Thyroid gland (tissue), 4 donors: ENCODE results near the gene YPEL3. TPM values are rescaled to one million over a fixed set of nuclear protein-coding genes. Genes with fewer than 3 reads are reported as not detected.
A peak's percentile ranks its signal among the peaks of the same experiment; 100 is the strongest.

Source experiments
- DNase-seq, 2 donors: peaks; one replicate each; pipeline ENCODE4 v3.0.0-alpha.2; 2019
- H3K27ac ChIP-seq, 3 donors: fragments of 200-600 bp; sonication (generic); 1 replicate in 2 of 3; 2 replicates in 1 of 3; pipeline ENCODE4 v1.5.1; 2016 to 2019; ENCODE audit warnings: mild to moderate bottlenecking in 1 of 3, moderate library complexity in 1 of 3
- H3K27me3 ChIP-seq: fragments of 200-600 bp; sonication (generic); one replicate; pipeline ENCODE4 v1.5.1; 2019
- H3K36me3 ChIP-seq, 2 donors: fragments of 200-600 bp; sonication (generic); one replicate each; pipeline ENCODE4 v1.5.1; 2016 to 2019
- H3K4me1 ChIP-seq, 2 donors: fragments of 200-600 bp; sonication (generic); one replicate each; pipeline ENCODE4 v1.5.1; 2017 to 2019
- H3K4me3 ChIP-seq, 3 donors: fragments of 200-600 bp; sonication (generic); replicated peaks in 1 of 3; 1 replicate in 2 of 3; 2 replicates in 1 of 3; pipeline ENCODE4 v1.5.1; 2016; ENCODE audit warnings: mild to moderate bottlenecking in 1 of 3
- H3K9me3 ChIP-seq: fragments of 200-600 bp; sonication (generic); one replicate; pipeline ENCODE4 v1.5.1; 2017
- POLR2A ChIP-seq, 2 donors: fragments of 450-650 bp; IDR thresholded peaks; one replicate each; pipeline ENCODE4 v1.6.1; 2017; ENCODE audit warnings: antibody characterized with exemption in 2 of 2, mild to moderate bottlenecking in 2 of 2, moderate library complexity in 1 of 2
- WGBS, 2 donors: methylation state at CpG; one replicate each; pipeline ENCODE4 v1.1.5; 2017; 5-methylcytosine and 5-hydroxymethylcytosine counted together
- intact Hi-C: fragments of 100-400 bp; cut with DNase I; formaldehyde crosslinking; loops from one replicate; pipeline ENCODE4 v1.15.1; 2023
- total RNA-seq, 4 donors: library from RNA; depleted of rRNA; stranded (reverse); fragments of >200 nt; gene quantifications; one replicate each; pipeline ENCODE4 v1.2.3, GENCODE V29; 2016
- TF ChIP-seq, protein P1 (sequence below), 6 experiments: fragments of 200-600 bp in 3 of 6; fragments of 450-650 bp in 3 of 6; sonication (generic) in 3 of 6; IDR thresholded peaks; one replicate each; pipeline ENCODE4 v1.5.1; 2016 to 2019; ENCODE audit warnings: antibody characterized with exemption in 6 of 6, mild to moderate bottlenecking in 2 of 6, inconsistent platforms in 1 of 6, moderate library complexity in 1 of 6

YPEL3 gene
- total RNA-seq, 4 donors from 2014 or later, result 32.4 to 372 (median 68.0) TPM

GRCh38 chr16:30113711-30114333, 17.8 kb upstream of the YPEL3 start:
- H3K4me3 ChIP-seq, result no peak overlapping the region
- H3K9me3 ChIP-seq, result no peaks in the 10 kb centered on the region
- intact Hi-C loops, result no loop called here
- no peaks in the 10 kb centered on the region for H3K27me3 ChIP-seq
- TF ChIP-seq, protein P1, sequence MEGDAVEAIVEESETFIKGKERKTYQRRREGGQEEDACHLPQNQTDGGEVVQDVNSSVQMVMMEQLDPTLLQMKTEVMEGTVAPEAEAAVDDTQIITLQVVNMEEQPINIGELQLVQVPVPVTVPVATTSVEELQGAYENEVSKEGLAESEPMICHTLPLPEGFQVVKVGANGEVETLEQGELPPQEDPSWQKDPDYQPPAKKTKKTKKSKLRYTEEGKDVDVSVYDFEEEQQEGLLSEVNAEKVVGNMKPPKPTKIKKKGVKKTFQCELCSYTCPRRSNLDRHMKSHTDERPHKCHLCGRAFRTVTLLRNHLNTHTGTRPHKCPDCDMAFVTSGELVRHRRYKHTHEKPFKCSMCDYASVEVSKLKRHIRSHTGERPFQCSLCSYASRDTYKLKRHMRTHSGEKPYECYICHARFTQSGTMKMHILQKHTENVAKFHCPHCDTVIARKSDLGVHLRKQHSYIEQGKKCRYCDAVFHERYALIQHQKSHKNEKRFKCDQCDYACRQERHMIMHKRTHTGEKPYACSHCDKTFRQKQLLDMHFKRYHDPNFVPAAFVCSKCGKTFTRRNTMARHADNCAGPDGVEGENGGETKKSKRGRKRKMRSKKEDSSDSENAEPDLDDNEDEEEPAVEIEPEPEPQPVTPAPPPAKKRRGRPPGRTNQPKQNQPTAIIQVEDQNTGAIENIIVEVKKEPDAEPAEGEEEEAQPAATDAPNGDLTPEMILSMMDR (IDR thresholded peaks at IDR 0.05), result no peak
- TF ChIP-seq POLR2A (IDR thresholded peaks at IDR 0.05), result no peak
- 90 to 92% methylated on average over 10 to 20 of the region's 20 CpGs for WGBS, 2 donors
- no peak overlapping the region for H3K27ac ChIP-seq
- peaks cover 36 to 39% of the 10 kb centered on the region in 2 donors for H3K36me3 ChIP-seq
- peaks cover 4 to 5% of the 10 kb centered on the region in 2 donors for H3K4me1 ChIP-seq
- no peak for DNase-seq

DNA sequence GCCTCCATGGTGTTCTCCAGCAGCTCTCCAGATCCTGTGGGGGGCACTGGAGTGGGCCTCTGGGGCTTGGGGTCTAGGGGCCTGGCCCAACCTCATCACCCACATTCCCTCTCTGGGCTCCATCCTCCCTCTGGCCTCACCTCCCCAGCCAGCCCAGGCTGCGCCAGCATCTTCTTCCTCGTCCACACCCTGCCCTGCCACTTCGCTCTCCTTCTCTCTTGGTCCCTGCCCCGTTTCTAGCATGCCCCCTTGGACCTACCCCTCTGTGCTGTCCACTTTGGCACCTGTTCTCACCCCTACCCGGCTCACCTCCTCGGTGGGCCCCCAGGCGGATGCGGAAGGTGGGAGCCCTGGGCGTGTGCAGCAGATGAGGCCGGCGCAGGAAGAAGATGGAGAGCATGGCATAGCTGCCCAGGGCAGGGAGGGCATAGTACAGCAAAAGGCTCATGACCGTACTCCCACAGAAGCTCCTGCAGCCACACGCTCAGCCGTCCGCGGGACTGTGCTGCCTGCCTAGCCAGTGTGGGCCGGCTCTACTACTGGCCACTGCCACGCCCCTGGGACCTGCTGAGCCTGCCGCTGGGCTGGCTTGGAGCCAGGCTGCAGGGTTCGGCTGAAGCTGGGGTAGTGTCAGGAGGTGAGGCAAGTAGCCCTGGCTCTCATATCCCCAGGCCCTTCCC, 17.2 kb upstream of the YPEL3 start, which contains the start of gene GDPD3:
GDPD3 (minus strand) TSS at position 507 of the 680 bp plus-strand sequence; CDS start at position 448, 59 bp downstream.
- H3K9me3 ChIP-seq, result no peaks in the 10 kb centered on the region
- no peak within 1 kb of the TSS for H3K27ac ChIP-seq
- peaks cover 34 to 35% of the 10 kb centered on the region in 2 donors for H3K36me3 ChIP-seq
- H3K4me1 ChIP-seq, result peaks cover 4 to 5% of the 10 kb centered on the region in 2 donors
- TF ChIP-seq POLR2A (IDR thresholded peaks at IDR 0.05), result no peak
- TF ChIP-seq, protein P1 (IDR thresholded peaks at IDR 0.05), result peak in 1 of 6 experiments; percentile 3
- peak in 1 of 2 donors; percentile 37 for DNase-seq
- no peak within 1 kb of the TSS for H3K4me3 ChIP-seq
- no peaks in the 10 kb centered on the region for H3K27me3 ChIP-seq
- 63 to 88% methylated on average over 11 to 20 of the region's 20 CpGs for WGBS, 2 donors
- intact Hi-C loops, result no loop called here

- DNase-seq, result peak; percentile 48 to 53
- Histone ChIP-seq H3K4me3 (no peak overlapping the region), H3K27me3 (no peaks in the 10 kb centered on the region), H3K4me1 (peaks cover 4 to 5% of the 10 kb centered on the region in 2 donors), H3K9me3 (no peaks in the 10 kb centered on the region), H3K36me3 (peaks cover 28 to 32% of the 10 kb centered on the region in 2 donors), H3K27ac (no peak overlapping the region)
- intact Hi-C loops, result no loop called here
- 85 to 91% methylated on average over 22 to 29 of the region's 29 CpGs for WGBS, 2 donors
- no peak for TF ChIP-seq POLR2A (IDR thresholded peaks at IDR 0.05)
- TF ChIP-seq, protein P1 (IDR thresholded peaks at IDR 0.05), result peak in 5 of 6 experiments; percentile 10 to 57 (median 48)
Measured at GRCh38 chr16:30112197-30113030, 16.4 kb upstream of the YPEL3 start.

- WGBS, 2 donors, result 69 to 70% methylated on average over 7 of the region's 7 CpGs
- H3K4me3 ChIP-seq, result no peak overlapping the region
- DNase-seq, result no peak
- no peak overlapping the region for H3K27ac ChIP-seq
- no peaks in the 10 kb centered on the region for H3K27me3 ChIP-seq
- no peaks in the 10 kb centered on the region for H3K9me3 ChIP-seq
- intact Hi-C loops, result no loop called here
- TF ChIP-seq POLR2A (IDR thresholded peaks at IDR 0.05), result no peak
- TF ChIP-seq, protein P1 (IDR thresholded peaks at IDR 0.05), result no peak
- peaks cover 13 to 18% of the 10 kb centered on the region in 2 donors for H3K36me3 ChIP-seq
- H3K4me1 ChIP-seq, result peaks cover 4 to 5% of the 10 kb centered on the region in 2 donors
Measured at GRCh38 chr16:30110661-30111060, 14.6 kb upstream of the YPEL3 start.
